H1 (cell line): ENCODE data around the gene HLA-C. TPM values are rescaled to one million over a fixed set of nuclear protein-coding genes. Genes with fewer than 3 reads are reported as not detected.

Source experiments
- BRCA1 ChIP-seq: IDR thresholded peaks from 2 replicates; pipeline ENCODE4 v1.6.1; 2012; ENCODE audit warnings: low read depth, low read length, improper control_type of control experiment
- GABPA ChIP-seq: IDR thresholded peaks from 2 replicates; pipeline ENCODE4 v1.6.1; 2011; ENCODE audit warnings: mild to moderate bottlenecking, low read length, moderate library complexity, borderline replicate concordance; ENCODE audit not compliant: insufficient read depth
- HDAC2 ChIP-seq, 2 experiments: fragments of 300-600 bp in 1 of 2; sonication (generic) in 1 of 2; IDR thresholded peaks; 2 replicates each; pipeline ENCODE4 v1.6.1; 2011 to 2012; ENCODE audit warnings: low read depth in 2 of 2, low read length in 2 of 2, mild to moderate bottlenecking in 2 of 2, moderate library complexity in 2 of 2, borderline replicate concordance in 1 of 2, inconsistent platforms in 1 of 2
- RBBP5 ChIP-seq: IDR thresholded peaks from 2 replicates; pipeline ENCODE4 v1.7.1; 2012; ENCODE audit warnings: low read depth, mild to moderate bottlenecking, inconsistent platforms, low read length, moderate library complexity, borderline replicate concordance
- SAP30 ChIP-seq: fragments of 300-600 bp; sonication (generic); IDR thresholded peaks from 2 replicates; pipeline ENCODE4 v1.7.1; 2012; ENCODE audit warnings: low read length, moderate library complexity, mild to moderate bottlenecking, inconsistent platforms; ENCODE audit not compliant: insufficient read depth, insufficient replicate concordance
- SIX5 ChIP-seq: IDR thresholded peaks from 2 replicates; pipeline ENCODE4 v1.6.1; 2011; ENCODE audit warnings: mild to moderate bottlenecking, low read depth, low read length
- SP1 ChIP-seq: IDR thresholded peaks from 2 replicates; pipeline ENCODE4 v1.6.1; 2011; ENCODE audit warnings: low read depth, low read length
- polyA plus RNA-seq, 7 experiments: library from polyadenylated mRNA; depleted of rRNA in 3 of 7; stranded (reverse) in 5 of 7; unstranded in 2 of 7; fragments of >200 nt in 5 of 7; fragments of 200-250 nt in 2 of 7; gene quantifications; 1 replicate in 5 of 7; 2 replicates in 1 of 7; 4 replicates in 1 of 7; pipeline versions ENCODE4 v1.2.1 to v1.2.3, GENCODE V29; 2011 to 2013; ENCODE audit warnings: missing spikeins in 2 of 7, mixed read lengths in 2 of 7
- total RNA-seq: library from RNA; stranded (reverse); fragmentation: NEBNext Ultra II Directional; extraction: Animal tissue kit (Norgen Biotek cat#: 25700); gene quantifications from 2 replicates; pipeline ENCODE4 v1.2.1, GENCODE V29; 2021

The HLA-C gene
- total and polyA plus RNA-seq, 2 of the 8 experiments (the other 6 are each of a cell fraction or from before 2014, with no cell fraction given): 245 to 360 TPM

DNA sequence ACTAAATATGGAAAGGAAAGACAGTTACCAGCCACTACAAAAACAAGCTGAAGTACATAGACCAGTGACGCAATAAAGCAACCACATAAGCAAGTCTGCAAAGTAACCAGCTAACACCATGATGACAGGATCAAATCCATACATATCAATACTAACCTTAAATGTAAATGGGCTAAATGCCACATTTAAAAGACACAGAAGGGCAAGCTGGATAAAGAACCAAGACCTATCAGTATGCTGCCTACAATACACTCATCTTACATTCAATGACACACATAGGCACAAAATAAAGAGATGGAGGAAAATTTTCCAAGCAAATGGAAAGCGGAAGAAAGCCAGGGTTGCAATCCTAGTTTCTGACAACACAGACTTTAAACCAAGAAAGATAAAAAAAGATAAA, 24.1 kb downstream of the HLA-C start (continued):
- no peak for TF ChIP-seq BRCA1
- TF ChIP-seq SIX5: no peak
- TF ChIP-seq GABPA: no peak
- TF ChIP-seq SAP30: no peak
- no peak for TF ChIP-seq SP1
- no peak for TF ChIP-seq HDAC2 (IDR thresholded peaks at IDR 0.05; ENCODE audit: borderline replicate concordance in 1 of 2, low read depth in 2 of 2, low read length in 2 of 2)
- TF ChIP-seq RBBP5: no peak
